OCI-LY1 (cell line): Measurements from ENCODE around the gene TGFB3.

Source experiments
- H2AFZ ChIP-seq: fragments of 200-600 bp; sonication (generic), shearing (Covaris generic); 2 replicates; pipeline ENCODE4 v1.6.0; 2014; ENCODE audit warnings: antibody characterized with exemption, mild to moderate bottlenecking, low read length
- H3F3A ChIP-seq: fragments of 200-600 bp; sonication (generic), shearing (Covaris generic); 2 replicates; pipeline ENCODE4 v1.6.0; 2014; ENCODE audit warnings: mild to moderate bottlenecking, antibody characterized with exemption, low read length, moderate library complexity; ENCODE audit not compliant: insufficient read depth
- H3K27ac ChIP-seq: fragments of 200-600 bp; sonication (generic); 2 replicates; pipeline ENCODE4 v1.5.1; 2014; ENCODE audit warnings: low read length, mixed run types, mild to moderate bottlenecking, low read depth; ENCODE audit not compliant: poor library complexity, severe bottlenecking
- H3K27me3 ChIP-seq: fragments of 200-600 bp; sonication (generic); 2 replicates; pipeline ENCODE4 v1.6.0; 2014; ENCODE audit warnings: antibody characterized with exemption, mild to moderate bottlenecking, low read length, moderate library complexity; ENCODE audit not compliant: insufficient read depth
- H3K36me3 ChIP-seq: fragments of 200-600 bp; sonication (generic); 2 replicates; pipeline ENCODE4 v1.6.1; 2014; ENCODE audit warnings: mild to moderate bottlenecking, antibody characterized with exemption, low read length, moderate library complexity, mixed read lengths; ENCODE audit not compliant: insufficient read depth
- H3K4me1 ChIP-seq: fragments of 200-600 bp; sonication (generic); 2 replicates; pipeline ENCODE4 v1.5.1; 2014; ENCODE audit warnings: mild to moderate bottlenecking, low read length, moderate library complexity; ENCODE audit not compliant: insufficient read depth, severe bottlenecking
- H3K4me2 ChIP-seq: fragments of 200-600 bp; sonication (generic), shearing (Covaris generic); 2 replicates; pipeline ENCODE4 v1.6.1; 2014; ENCODE audit warnings: low read length
- H3K4me3 ChIP-seq: fragments of 200-600 bp; sonication (generic); 2 replicates; pipeline ENCODE4 v1.5.1; 2014; ENCODE audit warnings: low read length, low read depth, mild to moderate bottlenecking, mixed read lengths; ENCODE audit not compliant: poor library complexity, severe bottlenecking
- H3K79me2 ChIP-seq: fragments of 200-600 bp; shearing (Covaris generic); 2 replicates; pipeline ENCODE4 v1.6.1; 2016; ENCODE audit warnings: mixed run types, low read length, mixed read lengths; ENCODE audit not compliant: insufficient read depth
- H3K9ac ChIP-seq: fragments of 200-600 bp; sonication (generic), shearing (Covaris generic); 2 replicates; pipeline ENCODE4 v1.6.1; 2014; ENCODE audit warnings: mild to moderate bottlenecking, low read length, mixed read lengths
- H3K9me2 ChIP-seq: fragments of 200-600 bp; sonication (generic), shearing (Covaris generic); 2 replicates; pipeline ENCODE4 v1.6.1; 2014; ENCODE audit warnings: low read depth, mild to moderate bottlenecking, low read length, mixed read lengths
- H3K9me3 ChIP-seq: fragments of 200-600 bp; shearing (Covaris generic); 2 replicates; pipeline ENCODE4 v1.6.1; 2014; ENCODE audit warnings: low read length, mixed read lengths
- H4K20me1 ChIP-seq: fragments of 200-600 bp; sonication (generic), shearing (Covaris generic); 2 replicates; pipeline ENCODE4 v1.6.0; 2016; ENCODE audit warnings: mild to moderate bottlenecking, low read length; ENCODE audit not compliant: insufficient read depth
- EZH2 ChIP-seq: fragments of 200-600 bp; sonication (generic), shearing (Covaris generic); IDR thresholded peaks from 2 replicates; pipeline ENCODE4 v1.8.0; 2017; ENCODE audit warnings: borderline replicate concordance, mixed run types, mild to moderate bottlenecking, antibody characterized with exemption, low read length, moderate library complexity, mixed read lengths
- TF ChIP-seq, protein P1 (sequence below): fragments of 200-600 bp; sonication (generic), shearing (Covaris generic); IDR thresholded peaks from 2 replicates; pipeline ENCODE4 v1.5.1; 2017; ENCODE audit warnings: mild to moderate bottlenecking, antibody characterized with exemption, low read length, moderate library complexity, mixed read lengths

TGFB3 gene

GRCh38 chr14:75986439-75986765 lies 4.6 kb upstream of the TGFB3 start:
- Histone ChIP-seq H3K79me2 (no peaks in the 10 kb centered on the region), H3K9ac (peak overlapping the region; percentile 77), H3K9me2 (no peaks in the 10 kb centered on the region), H3K4me3 (peak overlapping the region; percentile 79), H3K27ac (no peak overlapping the region), H3K9me3 (no peaks in the 10 kb centered on the region), H3F3A (no peaks in the 10 kb centered on the region), H4K20me1 (no peaks in the 10 kb centered on the region), H3K36me3 (no peaks in the 10 kb centered on the region), H2AFZ (no peak overlapping the region; the same call in 1 of the 2 replicates), H3K4me2 (peak overlapping the region; percentile 97), H3K4me1 (peaks cover 24% of the 10 kb centered on the region), H3K27me3 (no peaks in the 10 kb centered on the region)
- TF ChIP-seq, protein P1, sequence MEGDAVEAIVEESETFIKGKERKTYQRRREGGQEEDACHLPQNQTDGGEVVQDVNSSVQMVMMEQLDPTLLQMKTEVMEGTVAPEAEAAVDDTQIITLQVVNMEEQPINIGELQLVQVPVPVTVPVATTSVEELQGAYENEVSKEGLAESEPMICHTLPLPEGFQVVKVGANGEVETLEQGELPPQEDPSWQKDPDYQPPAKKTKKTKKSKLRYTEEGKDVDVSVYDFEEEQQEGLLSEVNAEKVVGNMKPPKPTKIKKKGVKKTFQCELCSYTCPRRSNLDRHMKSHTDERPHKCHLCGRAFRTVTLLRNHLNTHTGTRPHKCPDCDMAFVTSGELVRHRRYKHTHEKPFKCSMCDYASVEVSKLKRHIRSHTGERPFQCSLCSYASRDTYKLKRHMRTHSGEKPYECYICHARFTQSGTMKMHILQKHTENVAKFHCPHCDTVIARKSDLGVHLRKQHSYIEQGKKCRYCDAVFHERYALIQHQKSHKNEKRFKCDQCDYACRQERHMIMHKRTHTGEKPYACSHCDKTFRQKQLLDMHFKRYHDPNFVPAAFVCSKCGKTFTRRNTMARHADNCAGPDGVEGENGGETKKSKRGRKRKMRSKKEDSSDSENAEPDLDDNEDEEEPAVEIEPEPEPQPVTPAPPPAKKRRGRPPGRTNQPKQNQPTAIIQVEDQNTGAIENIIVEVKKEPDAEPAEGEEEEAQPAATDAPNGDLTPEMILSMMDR, result no peak
- no peak for TF ChIP-seq EZH2

DNA sequence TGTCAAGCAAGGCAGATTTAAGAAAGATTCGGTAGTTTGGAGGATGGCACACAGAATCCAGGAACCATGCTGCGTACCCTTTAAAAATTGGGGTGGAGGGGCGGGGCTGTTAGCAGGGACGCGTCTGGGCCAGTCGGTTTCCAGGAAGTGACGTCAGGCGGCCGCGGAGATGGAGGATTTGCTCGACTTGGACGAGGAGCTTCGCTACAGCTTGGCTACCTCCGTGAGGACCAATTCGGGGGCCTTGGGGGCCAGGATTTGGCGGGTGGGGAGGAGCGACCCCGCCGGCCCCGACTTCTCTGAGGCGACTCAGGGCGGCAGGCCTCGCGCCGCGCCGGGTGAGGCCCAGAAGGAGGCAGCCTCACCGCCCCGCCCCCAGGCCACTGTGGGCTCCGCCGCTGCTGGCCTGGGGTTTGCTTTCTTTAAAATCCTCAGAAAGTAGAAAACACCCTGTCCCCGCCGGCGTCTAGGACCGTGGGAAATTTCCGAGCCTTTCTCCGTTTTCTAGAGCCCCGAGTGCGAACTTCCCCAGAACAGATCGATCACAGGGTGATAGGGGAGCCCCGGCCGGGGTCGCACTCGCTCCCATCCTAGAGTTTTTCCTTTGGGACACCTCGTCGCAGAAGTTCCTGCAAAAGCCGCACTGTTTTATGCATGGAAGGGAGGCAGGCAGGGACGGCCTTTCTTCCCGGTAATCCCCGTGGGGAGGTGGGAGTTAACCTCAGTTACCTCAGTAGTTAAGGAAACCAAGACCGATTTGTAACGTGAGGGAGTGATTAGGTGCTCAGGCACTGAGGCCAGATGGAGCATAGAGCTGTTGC lies 4.0 kb upstream of the TGFB3 start, which contains the start of gene IFT43:
TSS of gene IFT43 (plus strand) at position 146 of the 821 bp plus-strand sequence. CDS start at position 170, 24 bp downstream.
- H3F3A ChIP-seq, result no peaks in the 10 kb centered on the region
- no peaks in the 10 kb centered on the region for H4K20me1 ChIP-seq
- no peaks in the 10 kb centered on the region for H3K36me3 ChIP-seq
- no peaks in the 10 kb centered on the region for H3K79me2 ChIP-seq
- no peaks in the 10 kb centered on the region for H3K9me2 ChIP-seq
- no peaks in the 10 kb centered on the region for H3K27me3 ChIP-seq
- peak within 1 kb of the TSS; percentile 97 for H3K4me2 ChIP-seq
- H3K27ac ChIP-seq, result no peak within 1 kb of the TSS
- H3K9me3 ChIP-seq, result no peaks in the 10 kb centered on the region
- H3K9ac ChIP-seq, result peak within 1 kb of the TSS; percentile 77
- H3K4me1 ChIP-seq, result peaks cover 29% of the 10 kb centered on the region
- peak within 1 kb of the TSS; percentile 79 for H3K4me3 ChIP-seq
- TF ChIP-seq EZH2, result no peak
- TF ChIP-seq, protein P1, result no peak
- peak within 1 kb of the TSS; percentile 75; the same call in 1 of the 2 replicates for H2AFZ ChIP-seq

GRCh38 chr14:75984674-75985073 lies 2.9 kb upstream of the TGFB3 start:
- Histone ChIP-seq H3K9me2 (no peaks in the 10 kb centered on the region), H3K27me3 (no peaks in the 10 kb centered on the region), H3K9ac (no peak overlapping the region), H3K9me3 (no peaks in the 10 kb centered on the region), H3K4me3 (no peak overlapping the region), H3F3A (no peaks in the 10 kb centered on the region), H3K79me2 (no peaks in the 10 kb centered on the region), H3K36me3 (no peaks in the 10 kb centered on the region), H4K20me1 (no peaks in the 10 kb centered on the region), H3K27ac (no peak overlapping the region), H2AFZ (no peak overlapping the region), H3K4me2 (no peak overlapping the region), H3K4me1 (peaks cover 33% of the 10 kb centered on the region)
- TF ChIP-seq, protein P1, result no peak
- no peak for TF ChIP-seq EZH2
